Epithelial cell of proximal tubule (primary cell): ENCODE results near the gene CACNB2. TPM values are rescaled to one million over a fixed set of nuclear protein-coding genes. Genes with fewer than 3 reads are reported as not detected.
"Not testable (repeated sequence)": the region's sequence is repeated elsewhere in the genome, so short reads cannot be mapped to it uniquely, and the experiment has no call there.

Experiments used
- DNase-seq: peaks from one replicate; pipeline ENCODE4 v3.0.0-alpha.2; 2011; ENCODE audit warnings: low read depth
- H3K4me3 ChIP-seq: 2 replicates; pipeline ENCODE4 v1.5.1; 2011; ENCODE audit warnings: low read depth, mild to moderate bottlenecking, low read length
- CTCF ChIP-seq: conservative IDR thresholded peaks from 2 replicates; pipeline ENCODE4 v1.5.1; 2012; ENCODE audit warnings: low read depth, mild to moderate bottlenecking, low read length
- total RNA-seq: library from RNA; depleted of rRNA; stranded (reverse); fragments of >200 nt; gene quantifications from 2 replicates; pipeline ENCODE4 v1.2.3, GENCODE V29; 2015

Gene CACNB2
- total RNA-seq, 1 donor from 2014 or later, result not detected

DNA sequence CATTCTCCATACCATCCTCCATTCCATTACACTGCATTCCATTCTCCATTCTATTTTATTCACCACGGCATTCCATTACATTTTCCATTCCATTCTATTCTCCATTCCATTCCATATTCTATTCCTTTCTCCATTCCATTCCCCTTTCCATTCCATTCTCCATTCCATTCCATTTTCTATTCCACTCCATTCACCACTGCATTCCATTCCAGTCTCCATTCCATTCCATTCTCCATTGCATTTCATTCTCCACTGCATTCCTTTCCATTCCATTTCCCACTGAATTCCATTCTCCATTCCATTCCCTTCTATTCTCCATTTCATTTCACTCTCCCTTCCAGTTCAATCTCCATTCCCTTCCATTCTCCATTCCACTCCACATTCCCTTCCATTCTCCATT lies 431.6 kb downstream of the CACNB2 start:
- TF ChIP-seq CTCF, result no peak
- DNase-seq, result no peak
- no peak overlapping the region for H3K4me3 ChIP-seq

DNA sequence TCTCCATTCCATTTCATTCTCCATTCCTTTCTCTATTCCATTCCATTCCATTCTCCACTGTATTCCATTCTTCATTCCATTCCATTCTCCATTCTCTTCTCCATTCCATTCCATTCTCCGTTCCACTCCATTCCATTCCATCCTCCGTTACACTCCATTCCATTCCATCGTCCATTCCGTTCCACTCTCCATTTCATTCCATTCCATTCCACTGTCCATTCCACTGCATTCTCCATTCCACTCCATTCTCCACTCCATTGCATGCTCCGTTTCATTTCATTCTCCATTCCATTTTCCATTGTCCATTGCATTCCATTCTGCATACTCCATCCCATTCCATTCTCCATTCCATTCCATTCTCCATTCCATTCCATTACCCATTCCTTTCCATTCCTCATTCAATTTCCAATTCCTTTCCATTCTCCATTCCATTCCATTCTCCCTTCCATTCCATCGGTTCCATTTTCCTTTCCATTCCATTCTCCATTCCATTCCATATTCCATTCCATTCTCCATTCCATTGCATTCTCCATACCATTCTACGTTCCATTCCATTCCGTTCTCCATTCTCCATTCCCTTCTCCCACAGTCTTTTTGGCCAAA lies 432.8 kb downstream of the CACNB2 start:
- no peak for DNase-seq
- H3K4me3 ChIP-seq, result no peak overlapping the region
- TF ChIP-seq CTCF, result no peak

DNA sequence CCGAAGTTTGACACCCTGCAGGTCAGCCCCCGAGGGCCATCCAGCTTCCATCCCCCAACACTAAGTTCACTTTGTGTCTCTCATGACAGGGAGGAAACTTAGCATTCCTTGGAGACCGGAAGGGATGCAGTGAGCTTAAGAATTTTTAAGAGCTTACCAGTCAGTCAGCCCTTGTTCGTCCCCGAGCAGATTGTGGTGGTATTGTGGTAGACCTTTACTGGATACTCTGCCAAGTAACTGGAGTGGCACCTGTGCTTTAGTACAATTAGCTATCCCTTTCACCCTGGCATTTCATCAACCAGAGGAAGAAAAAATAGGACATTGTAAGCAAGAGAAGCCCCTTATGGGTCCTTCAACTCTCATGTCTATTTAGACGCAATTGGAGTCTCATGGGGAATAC lies 436.4 kb downstream of the CACNB2 start:
- H3K4me3 ChIP-seq, result no peak overlapping the region
- no peak for TF ChIP-seq CTCF
- no peak for DNase-seq

DNA sequence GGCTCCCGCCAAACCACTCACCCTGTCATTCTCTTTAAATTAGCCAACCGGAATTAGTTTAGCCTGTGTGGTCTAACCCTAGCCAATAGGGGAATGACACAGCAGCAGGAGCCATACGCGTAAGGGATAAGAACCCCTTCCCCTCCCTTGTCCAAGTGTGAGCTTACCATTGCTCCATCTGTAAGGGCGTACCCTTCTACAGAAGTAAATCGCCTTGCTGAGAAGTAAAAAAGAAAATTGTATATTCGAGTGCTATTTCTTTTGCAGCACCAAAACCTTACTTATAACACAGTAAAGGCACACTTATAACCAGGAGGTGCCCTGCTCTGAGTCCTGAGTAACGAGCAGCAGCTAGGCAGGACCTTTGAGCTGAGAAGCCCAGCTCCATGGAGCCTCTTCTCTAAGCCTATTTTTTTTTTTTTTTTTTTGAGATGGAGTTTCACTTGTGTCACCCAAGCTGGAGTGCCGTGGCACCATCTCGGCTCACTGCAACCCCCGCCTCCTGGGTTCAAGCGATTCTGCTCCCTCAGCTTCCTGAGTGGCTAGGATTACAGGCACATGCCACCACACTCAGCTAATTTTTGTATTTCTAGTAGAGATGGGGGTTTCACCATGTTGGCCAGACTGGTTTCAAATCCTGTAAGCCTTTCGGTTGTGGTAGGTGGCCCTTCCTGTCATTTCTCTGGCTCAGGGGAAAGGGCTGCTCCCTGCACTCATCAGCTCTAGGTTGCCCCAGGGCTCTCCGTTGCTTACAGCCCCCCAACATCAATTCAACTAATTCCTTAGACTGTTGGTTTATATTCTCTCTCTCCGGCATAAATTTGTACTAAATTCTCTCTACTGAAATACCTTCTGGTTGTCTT lies 437.8 kb downstream of the CACNB2 start:
- DNase-seq, result no peak
- H3K4me3 ChIP-seq, result no peak overlapping the region
- no peak for TF ChIP-seq CTCF

GRCh38 chr10:18582803-18583202 lies 442.6 kb downstream of the CACNB2 start:
- no peak for DNase-seq

DNA sequence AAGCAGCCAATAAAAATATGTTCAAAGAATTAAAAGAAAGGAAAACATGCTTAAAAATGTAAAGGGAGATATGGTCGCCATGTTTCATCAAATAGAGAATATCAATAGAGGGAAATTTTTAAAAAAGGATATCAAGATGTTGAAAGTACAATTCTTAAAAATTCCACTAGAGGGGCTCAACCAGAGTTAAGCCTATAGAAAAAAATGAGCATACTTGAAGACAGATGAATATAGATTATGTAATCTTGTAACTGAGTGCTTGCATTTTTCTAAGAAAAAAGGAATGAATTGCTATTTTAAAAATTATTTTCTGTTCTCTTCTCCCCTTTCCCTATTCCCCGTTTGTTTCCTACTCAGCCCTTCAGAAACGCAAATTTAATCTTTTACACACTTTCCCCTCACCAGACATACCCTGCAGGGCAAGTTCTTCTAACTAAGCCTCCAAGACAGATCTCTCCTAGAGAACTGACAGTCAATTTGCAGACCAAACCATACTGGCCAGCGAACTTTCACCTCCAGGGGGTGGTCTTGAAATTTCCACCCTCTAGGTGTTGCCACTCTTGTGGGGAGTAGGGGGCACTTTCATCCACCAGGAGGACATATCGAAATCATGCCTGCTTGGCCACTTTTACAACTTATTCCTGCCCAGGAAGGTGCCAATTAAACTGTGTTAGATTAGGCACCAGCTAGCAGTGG lies 443.5 kb downstream of the CACNB2 start:
- TF ChIP-seq CTCF, result no peak
- DNase-seq, result no peak
- no peak overlapping the region for H3K4me3 ChIP-seq

More at GRCh38 chr10:18582803-18583202, 442.6 kb downstream of the CACNB2 start:
- no peak for TF ChIP-seq CTCF
- H3K4me3 ChIP-seq, result no peak overlapping the region

DNA sequence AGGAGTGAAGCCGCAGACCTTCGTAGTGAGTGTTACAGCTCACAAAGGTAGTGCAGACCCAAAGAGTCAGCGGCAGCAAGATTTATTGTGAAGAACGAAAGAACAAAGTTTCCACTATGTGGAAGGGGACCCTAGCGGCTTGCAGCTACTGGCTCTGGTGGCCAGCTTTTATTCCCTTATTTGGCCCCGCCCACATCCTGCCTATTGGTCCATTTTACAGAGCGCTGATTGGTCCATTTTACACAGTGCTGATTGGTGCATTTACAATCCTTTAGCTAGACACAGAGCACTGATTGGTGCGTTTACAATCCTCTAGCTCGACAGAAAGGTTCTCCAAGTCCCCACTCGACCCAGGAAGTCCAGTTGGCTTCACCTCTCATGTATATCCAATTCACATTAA lies 446.4 kb downstream of the CACNB2 start:
- DNase-seq, result not testable (repeated sequence)

GRCh38 chr10:18591141-18591540 lies 450.9 kb downstream of the CACNB2 start:
- DNase-seq, H3K4me3 ChIP-seq: not testable (repeated sequence)

More for the DNA sequence above, 446.4 kb downstream of the CACNB2 start:
- H3K4me3 ChIP-seq, result not testable (repeated sequence)
